HepG2 (cell line): ENCODE data around the gene ATP11C. TPM values are rescaled to one million over a fixed set of nuclear protein-coding genes. Genes with fewer than 3 reads are reported as not detected.

ENCODE experiments used
- ATAC-seq: fragments of 200-7000 bp; cut with Tn5 transposase; 3 replicates; pipeline ENCODE4 v1.9.1; 2020; ENCODE audit warnings: mild to moderate bottlenecking, moderate library complexity
- BruUV-seq: library from RNA; stranded (reverse); fragments of 400-500 nt; replicated peaks from 2 replicates; lab custom pipeline; 2021; lab: Mats Ljungman, UMichigan
- CTCF ChIA-PET: fragments of 300-600 bp; formaldehyde crosslinking; extraction: SDS; loops from one replicate; lab custom pipeline; 2021; ENCODE audit warnings: low total read pairs, inconsistent platforms, low intra/inter-chr PET ratio; lab: Yijun Ruan, JAX
- POLR2A ChIA-PET: fragments of 350-600 bp; sonication (Branson Sonifier 250); formaldehyde crosslinking; loops from one replicate; lab custom pipeline; 2020; ENCODE audit warnings: antibody characterized with exemption, inconsistent platforms; lab: Yijun Ruan, JAX
- DNase-seq: peaks from one replicate; pipeline ENCODE4 v3.0.0-alpha.2; 2015; ENCODE audit warnings: low spot score
- FAIRE-seq: peaks from 3 replicates; lab custom pipeline; 2011; peaks lifted over from hg19 to GRCh38; lab: Jason Lieb, UNC
- H2AFZ ChIP-seq: one replicate; pipeline ENCODE4 v1.6.1; 2011; ENCODE audit warnings: low read length, inconsistent platforms
- H3K27ac ChIP-seq: fragments of 300-600 bp; 3 replicates; pipeline ENCODE4 v1.8.0; 2011; ENCODE audit warnings: mixed run types, mild to moderate bottlenecking, mixed read lengths, low read length, inconsistent platforms; ENCODE audit not compliant: insufficient read depth; ENCODE audit errors: extremely low read length
- H3K27me3 ChIP-seq, 2 experiments: fragments of 200-600 bp in 1 of 2; 2 replicates in 1 of 2; 3 replicates in 1 of 2; pipeline versions ENCODE4 v1.6.0 to v1.8.0; 2011; ENCODE audit warnings: low read length in 2 of 2, mild to moderate bottlenecking in 2 of 2, moderate library complexity in 2 of 2, inconsistent platforms in 1 of 2; ENCODE audit not compliant: insufficient read depth in 2 of 2, control insufficient read depth in 1 of 2
- H3K36me3 ChIP-seq, 2 experiments: fragments of 200-600 bp in 1 of 2; replicated peaks in 1 of 2; 2 replicates in 1 of 2; 3 replicates in 1 of 2; pipeline versions ENCODE4 v1.5.1 to v1.8.0; 2011; ENCODE audit warnings: low read length in 2 of 2, inconsistent platforms in 1 of 2; ENCODE audit not compliant: insufficient read depth in 2 of 2, control insufficient read depth in 1 of 2
- H3K4me1 ChIP-seq: 2 replicates; pipeline ENCODE4 v1.5.1; 2012; ENCODE audit warnings: low read length, inconsistent platforms; ENCODE audit not compliant: insufficient read depth
- H3K4me2 ChIP-seq: 2 replicates; pipeline ENCODE4 v1.6.0; 2011; ENCODE audit warnings: low read depth, low read length, inconsistent platforms
- H3K4me3 ChIP-seq, 3 experiments: fragments of 200-600 bp in 1 of 3; sonication (generic), shearing (Covaris generic) in 1 of 3; replicated peaks in 1 of 3; 2 replicates each; pipeline ENCODE4 v1.5.1; 2011 to 2016; ENCODE audit warnings: low read length in 3 of 3, inconsistent platforms in 2 of 3, low read depth in 2 of 3, mild to moderate bottlenecking in 2 of 3, control low read depth in 1 of 3, mixed read lengths in 1 of 3; ENCODE audit not compliant: insufficient read depth in 1 of 3
- H3K79me2 ChIP-seq: one replicate; pipeline ENCODE4 v1.6.1; 2011; ENCODE audit warnings: low read length, inconsistent platforms; ENCODE audit not compliant: insufficient read depth
- H3K9ac ChIP-seq: 2 replicates; pipeline ENCODE4 v1.6.0; 2011; ENCODE audit warnings: mild to moderate bottlenecking, low read depth, low read length, inconsistent platforms; ENCODE audit not compliant: insufficient read depth
- H3K9me3 ChIP-seq: 2 replicates; pipeline ENCODE4 v1.5.1; 2012; ENCODE audit warnings: mild to moderate bottlenecking, low read length
- H4K20me1 ChIP-seq: 2 replicates; pipeline ENCODE4 v1.6.0; 2011; ENCODE audit warnings: inconsistent platforms, mild to moderate bottlenecking, low read length, moderate library complexity; ENCODE audit not compliant: insufficient read depth
- KLF12 ChIP-seq: sonication (generic); formaldehyde crosslinking; IDR thresholded peaks from 2 replicates; pipeline ENCODE4 v1.4.0; 2020; ENCODE audit warnings: missing genetic modification reagents, borderline replicate concordance
- MEF2D ChIP-seq: sonication (generic); formaldehyde crosslinking; IDR thresholded peaks from 2 replicates; pipeline ENCODE4 v1.5.1; 2020; ENCODE audit warnings: mild to moderate bottlenecking, missing genetic modification reagents
- NFE2 ChIP-seq: sonication (generic); formaldehyde crosslinking; IDR thresholded peaks from 2 replicates; pipeline ENCODE4 v1.4.0; 2020; ENCODE audit warnings: missing genetic modification reagents
- NRL ChIP-seq: sonication (generic); formaldehyde crosslinking; IDR thresholded peaks from 2 replicates; pipeline ENCODE4 v1.5.0; 2020; ENCODE audit warnings: missing genetic modification reagents, mild to moderate bottlenecking, moderate library complexity, borderline replicate concordance
- SRSF1 ChIP-seq: fragments of 200-400 bp; formaldehyde crosslinking; optimal IDR thresholded peaks from 2 replicates; pipeline ENCODE3; 2017; ENCODE audit warnings: mild to moderate bottlenecking, low read depth, low read length, moderate library complexity
- TEAD2 ChIP-seq: sonication (generic); formaldehyde crosslinking; IDR thresholded peaks from 2 replicates; pipeline ENCODE4 v1.9.0; 2021; ENCODE audit warnings: missing genetic modification reagents
- ZNF136 ChIP-seq: sonication (generic); formaldehyde crosslinking; IDR thresholded peaks from 2 replicates; pipeline ENCODE4 v1.8.1; 2022; ENCODE audit warnings: low read depth, mild to moderate bottlenecking, moderate library complexity, missing genetic modification reagents
- ZNF850 ChIP-seq: sonication (generic); formaldehyde crosslinking; conservative IDR thresholded peaks from 2 replicates; pipeline ENCODE4 v1.9.0; 2021; ENCODE audit warnings: mild to moderate bottlenecking, missing genetic modification reagents
- WGBS: methylation state at CpG from one replicate; pipeline ENCODE4 v1.1.6; 2017; ENCODE audit warnings: low lambda C conversion rate; 5-methylcytosine and 5-hydroxymethylcytosine counted together
- in situ Hi-C: cut with HindIII; loops from 2 replicates; pipeline ENCODE4 v1.10.0; 2017; ENCODE audit warnings: low pct_unique_long_range_greater_than_20kb; ENCODE audit not compliant: extremely low pct_ligation_motif_present
- intact Hi-C: fragments of 100-400 bp; cut with micrococcal nuclease; formaldehyde crosslinking; loops from one replicate; pipeline ENCODE4 v1.10.0; 2022; ENCODE audit not compliant: unreplicated experiment
- polyA plus RNA-seq, 8 experiments: library from polyadenylated mRNA; depleted of rRNA in 3 of 8; stranded (reverse) in 7 of 8; unstranded in 1 of 8; fragments of >200 nt; fragmentation: Illumina TruSeq in 4 of 8; extraction: Trizol in 4 of 8; gene quantifications; 2 replicates each; pipeline versions ENCODE4 v1.2.1 to v1.2.3, GENCODE V29; 2011 to 2016; ENCODE audit warnings: low read depth in 4 of 8, missing spikeins in 1 of 8, mixed read lengths in 1 of 8; ENCODE audit not compliant: insufficient read depth in 1 of 8
- total RNA-seq, 5 experiments: library from RNA; depleted of rRNA; stranded (reverse); fragments of >200 nt; fragmentation: Illumina TruSeq; extraction: Trizol; gene quantifications; 2 replicates each; pipeline ENCODE4 v1.2.3, GENCODE V29; 2016; ENCODE audit warnings: low read depth in 1 of 5

ATP11C gene
- total and polyA plus RNA-seq, 2 of the 13 experiments (the other 11 are each of a cell fraction or from before 2014, with no cell fraction given) = 8.5 to 16.9 TPM

- no peak for DNase-seq
- intact Hi-C loops = no loop called here
- FAIRE-seq = no peak
- CTCF ChIA-PET = no interaction called here
- H3K36me3 ChIP-seq = no peaks in the 10 kb centered on the region
- H3K4me2 ChIP-seq = no peak overlapping the region
- H3K4me3 ChIP-seq = no peak overlapping the region
- H3K27me3 ChIP-seq = no peaks in the 10 kb centered on the region
- 94% methylated on average over 1 of the region's 1 CpG for WGBS
- TF ChIP-seq TEAD2 (no peak), NFE2 (CRISPR knock-in tag) (no peak), NRL (CRISPR knock-in tag) (no peak), ZNF136 (no peak)
- no peak overlapping the region for H3K9ac ChIP-seq
- H3K4me1 ChIP-seq = no peaks in the 10 kb centered on the region
- in situ Hi-C loops = no loop called here
- BruUV-seq = no TSS peak
- H3K79me2 ChIP-seq = no peaks in the 10 kb centered on the region
- no peak overlapping the region for H3K27ac ChIP-seq
- H2AFZ ChIP-seq = no peak overlapping the region
- H3K9me3 ChIP-seq = no peaks in the 10 kb centered on the region
- H4K20me1 ChIP-seq = no peaks in the 10 kb centered on the region
- ATAC-seq = no peak
- POLR2A ChIA-PET = no interaction called here
Measured at GRCh38 chrX:139725720-139726119, 207.1 kb downstream of the ATP11C start.

GRCh38 chrX:139724626-139725025 is 208.2 kb downstream of the ATP11C start:
- ATAC-seq = no peak

More at GRCh38 chrX:139724626-139725025, 208.2 kb downstream of the ATP11C start:
- no peak for DNase-seq
- CTCF ChIA-PET = no interaction called here
- intact Hi-C loops = no loop called here
- TF ChIP-seq MEF2D (no peak), ZNF850 (no peak), KLF12 (no peak), SRSF1 (no peak)
- TF ChIP-seq, all 625 proteins: peak for 0
- Histone ChIP-seq H3K9me3 (no peaks in the 10 kb centered on the region), H3K9ac (no peak overlapping the region), H3K4me3 (no peak overlapping the region), H3K36me3 (no peaks in the 10 kb centered on the region), H3K27me3 (no peaks in the 10 kb centered on the region), H3K79me2 (no peaks in the 10 kb centered on the region), H4K20me1 (no peaks in the 10 kb centered on the region), H3K4me2 (no peak overlapping the region), H3K27ac (no peak overlapping the region), H2AFZ (no peak overlapping the region), H3K4me1 (no peaks in the 10 kb centered on the region)
- no peak for FAIRE-seq
- POLR2A ChIA-PET = no interaction called here
- BruUV-seq = no TSS peak
- WGBS = 100% methylated on average over 2 of the region's 2 CpGs
- in situ Hi-C loops = no loop called here
